Smooth muscle cell (in vitro differentiated cells): Measurements from ENCODE around the gene ZNF740. TPM values are rescaled to one million over a fixed set of nuclear protein-coding genes. Genes with fewer than 3 reads are reported as not detected.

Experiments used
- DNase-seq: peaks from one replicate; lab custom pipeline; 2025; ENCODE audit not compliant: unreplicated experiment; lab: John Stamatoyannopoulos, UW
- H2AFZ ChIP-seq: fragments of 200-600 bp; sonication (generic); 2 replicates; pipeline ENCODE4 v1.6.0; 2016; ENCODE audit warnings: antibody characterized with exemption, low read depth, mild to moderate bottlenecking
- H3F3A ChIP-seq: fragments of 200-600 bp; sonication (generic); 2 replicates; pipeline ENCODE4 v1.6.0; 2017; ENCODE audit warnings: antibody characterized with exemption, low read depth
- H3K27ac ChIP-seq: fragments of 200-600 bp; sonication (generic); 2 replicates; pipeline ENCODE4 v1.5.1; 2016; ENCODE audit warnings: low read depth, mild to moderate bottlenecking
- H3K27me3 ChIP-seq: fragments of 200-600 bp; sonication (generic); 2 replicates; pipeline ENCODE4 v1.6.1; 2016; ENCODE audit warnings: low read depth, mild to moderate bottlenecking
- H3K36me3 ChIP-seq: fragments of 200-600 bp; sonication (generic); 2 replicates; pipeline ENCODE4 v1.5.1; 2016; ENCODE audit warnings: low read depth
- H3K4me1 ChIP-seq: fragments of 200-600 bp; sonication (generic); 2 replicates; pipeline ENCODE4 v1.5.1; 2016; ENCODE audit warnings: low read depth
- H3K4me2 ChIP-seq: fragments of 200-600 bp; sonication (generic); 2 replicates; pipeline ENCODE4 v1.6.0; 2016; ENCODE audit warnings: mild to moderate bottlenecking
- H3K4me3 ChIP-seq: fragments of 200-600 bp; sonication (generic); 2 replicates; pipeline ENCODE4 v1.5.1; 2016; ENCODE audit warnings: mild to moderate bottlenecking
- H3K79me2 ChIP-seq: fragments of 200-600 bp; sonication (generic); 2 replicates; pipeline ENCODE4 v1.6.0; 2016; ENCODE audit warnings: low read depth, mild to moderate bottlenecking
- H3K9ac ChIP-seq: fragments of 200-600 bp; sonication (generic); 2 replicates; pipeline ENCODE4 v1.6.0; 2016; ENCODE audit warnings: low read depth
- H3K9me3 ChIP-seq: fragments of 200-600 bp; sonication (generic); replicated peaks from 2 replicates; pipeline ENCODE4 v1.5.1; 2016; ENCODE audit warnings: low read depth
- H4K20me1 ChIP-seq: fragments of 200-600 bp; sonication (generic); 2 replicates; pipeline ENCODE4 v1.6.0; 2016; ENCODE audit warnings: low read depth
- CTCF ChIP-seq: fragments of 200-600 bp; sonication (generic); IDR thresholded peaks from 2 replicates; pipeline ENCODE4 v1.5.1; 2017; ENCODE audit warnings: borderline replicate concordance, mild to moderate bottlenecking, antibody characterized with exemption; ENCODE audit not compliant: insufficient read depth, poor library complexity, severe bottlenecking
- WGBS: methylation state at CpG from one replicate; pipeline ENCODE4 v1.1.7; 2016; ENCODE audit warnings: low lambda C conversion rate; 5-methylcytosine and 5-hydroxymethylcytosine counted together
- polyA plus RNA-seq: library from polyadenylated mRNA; unstranded; fragments of >200 nt; fragmentation: Nextera tagmentation; extraction: Ambion mirVana; gene quantifications from 2 replicates; pipeline ENCODE4 v1.2.1, GENCODE V29; 2016
- total RNA-seq: library from RNA; depleted of rRNA; stranded (reverse); fragments of >200 nt; gene quantifications from 2 replicates; pipeline ENCODE4 v1.2.3, GENCODE V29; 2014

Gene ZNF740
- total and polyA plus RNA-seq, 2 experiments from 2014 or later, result 1.0 to 5.2 TPM

- no peaks in the 10 kb centered on the region for H3K27me3 ChIP-seq
- H3K4me2 ChIP-seq, result no peak overlapping the region
- H3K9me3 ChIP-seq, result no peaks in the 10 kb centered on the region
- no peaks in the 10 kb centered on the region for H3F3A ChIP-seq
- no peak overlapping the region for H2AFZ ChIP-seq
- H3K9ac ChIP-seq, result no peak overlapping the region
- H3K27ac ChIP-seq, result no peak overlapping the region
- 55% methylated on average over 9 of the region's 9 CpGs for WGBS
- H4K20me1 ChIP-seq, result no peaks in the 10 kb centered on the region
- no peaks in the 10 kb centered on the region for H3K36me3 ChIP-seq
- H3K4me3 ChIP-seq, result no peak overlapping the region
- no peak for TF ChIP-seq CTCF
- H3K79me2 ChIP-seq, result peaks cover 5% of the 10 kb centered on the region
- peaks cover 34% of the 10 kb centered on the region for H3K4me1 ChIP-seq
- DNase-seq, result no peak
These were observed 55.4 kb downstream of the ZNF740 start for GRCh38 chr12:53235742-53236442.

- Histone ChIP-seq H3K4me2 (no peak overlapping the region), H3F3A (no peaks in the 10 kb centered on the region), H3K9me3 (no peaks in the 10 kb centered on the region), H3K36me3 (no peaks in the 10 kb centered on the region), H3K27ac (no peak overlapping the region), H2AFZ (no peak overlapping the region), H3K79me2 (no peaks in the 10 kb centered on the region), H3K4me1 (peaks cover 28% of the 10 kb centered on the region), H3K27me3 (no peaks in the 10 kb centered on the region), H4K20me1 (no peaks in the 10 kb centered on the region), H3K4me3 (no peak overlapping the region), H3K9ac (no peak overlapping the region)
- no peak for TF ChIP-seq CTCF
- WGBS, result 100% methylated on average over 1 of the region's 1 CpG
- no peak for DNase-seq
These were observed 56.1 kb downstream of the ZNF740 start for GRCh38 chr12:53236443-53237111.

GRCh38 chr12:53239643-53240258 lies 59.2 kb downstream of the ZNF740 start:
- Histone ChIP-seq H3K4me1 (peaks cover 7% of the 10 kb centered on the region), H3K9me3 (no peaks in the 10 kb centered on the region), H3F3A (no peaks in the 10 kb centered on the region), H4K20me1 (no peaks in the 10 kb centered on the region), H3K79me2 (no peaks in the 10 kb centered on the region), H2AFZ (no peak overlapping the region), H3K4me3 (no peak overlapping the region), H3K27me3 (no peaks in the 10 kb centered on the region), H3K27ac (no peak overlapping the region), H3K4me2 (no peak overlapping the region), H3K36me3 (no peaks in the 10 kb centered on the region), H3K9ac (no peak overlapping the region)
- 80% methylated on average over 10 of the region's 10 CpGs for WGBS
- TF ChIP-seq CTCF, result no peak
- DNase-seq, result no peak
